Neural cell (in vitro differentiated cells): Measurements from ENCODE around the gene MED22.

ENCODE experiments used
- EP300 ChIP-seq: fragments of 450-650 bp; conservative IDR thresholded peaks from 2 replicates; pipeline ENCODE4 v1.6.1; 2014; ENCODE audit warnings: antibody characterized with exemption, mild to moderate bottlenecking, moderate library complexity; ENCODE audit not compliant: poor library complexity, severe bottlenecking
- EZH2 ChIP-seq: fragments of 200-600, 300-800 bp; shearing (Covaris generic), sonication (generic); IDR thresholded peaks from 2 replicates; pipeline ENCODE4 v1.6.1; 2014; ENCODE audit warnings: antibody characterized with exemption, low read length, borderline replicate concordance, mild to moderate bottlenecking; ENCODE audit not compliant: insufficient read depth, poor library complexity, severe bottlenecking
- MXI1 ChIP-seq: fragments of 450-650 bp; conservative IDR thresholded peaks from 2 replicates; pipeline ENCODE4 v1.6.1; 2014; ENCODE audit warnings: antibody characterized with exemption, mild to moderate bottlenecking; ENCODE audit not compliant: poor library complexity, severe bottlenecking
- POLR2AphosphoS5 ChIP-seq: IDR thresholded peaks from 2 replicates; pipeline ENCODE4 v1.6.1; 2012
- RAD21 ChIP-seq: fragments of 450-650 bp; conservative IDR thresholded peaks from 2 replicates; pipeline ENCODE4 v1.6.1; 2014; ENCODE audit warnings: antibody characterized with exemption, mild to moderate bottlenecking, moderate library complexity
- SMC3 ChIP-seq: fragments of 450-650 bp; conservative IDR thresholded peaks from 2 replicates; pipeline ENCODE4 v1.6.1; 2014; ENCODE audit warnings: antibody characterized with exemption, mild to moderate bottlenecking, moderate library complexity; ENCODE audit not compliant: poor library complexity
- TAF1 ChIP-seq: IDR thresholded peaks from 2 replicates; pipeline ENCODE4 v1.6.1; 2012; ENCODE audit warnings: low read depth
- TF ChIP-seq, protein P1 (sequence below): fragments of 450-650 bp; IDR thresholded peaks from 2 replicates; pipeline ENCODE4 v1.5.1; 2014; ENCODE audit warnings: antibody characterized with exemption, mild to moderate bottlenecking, moderate library complexity; ENCODE audit not compliant: poor library complexity, severe bottlenecking
- TF ChIP-seq, protein P2 (sequence below): IDR thresholded peaks from 2 replicates; pipeline ENCODE4 v1.6.1; 2012; ENCODE audit warnings: borderline replicate concordance

DNA sequence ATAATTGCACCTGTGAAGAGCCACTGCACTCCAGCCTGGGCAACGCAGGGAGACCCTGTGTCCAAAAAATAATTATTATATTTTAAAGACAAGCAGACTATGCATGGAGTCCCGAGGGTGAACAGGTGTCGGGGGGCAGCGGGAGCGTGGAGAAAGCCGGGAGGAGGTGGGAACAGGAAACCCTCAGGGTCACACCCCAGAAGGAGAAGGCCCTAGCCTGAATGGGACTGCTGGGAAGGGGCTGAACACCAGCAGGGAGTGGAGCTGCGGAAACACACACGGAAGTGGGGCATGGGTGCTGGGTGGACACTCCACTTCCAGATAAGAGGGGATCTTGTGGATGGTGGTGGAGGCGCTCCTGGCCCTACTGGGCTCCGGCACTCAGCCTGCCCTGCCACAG, 24.7 kb downstream of the MED22 start:
- TF ChIP-seq, protein P1, sequence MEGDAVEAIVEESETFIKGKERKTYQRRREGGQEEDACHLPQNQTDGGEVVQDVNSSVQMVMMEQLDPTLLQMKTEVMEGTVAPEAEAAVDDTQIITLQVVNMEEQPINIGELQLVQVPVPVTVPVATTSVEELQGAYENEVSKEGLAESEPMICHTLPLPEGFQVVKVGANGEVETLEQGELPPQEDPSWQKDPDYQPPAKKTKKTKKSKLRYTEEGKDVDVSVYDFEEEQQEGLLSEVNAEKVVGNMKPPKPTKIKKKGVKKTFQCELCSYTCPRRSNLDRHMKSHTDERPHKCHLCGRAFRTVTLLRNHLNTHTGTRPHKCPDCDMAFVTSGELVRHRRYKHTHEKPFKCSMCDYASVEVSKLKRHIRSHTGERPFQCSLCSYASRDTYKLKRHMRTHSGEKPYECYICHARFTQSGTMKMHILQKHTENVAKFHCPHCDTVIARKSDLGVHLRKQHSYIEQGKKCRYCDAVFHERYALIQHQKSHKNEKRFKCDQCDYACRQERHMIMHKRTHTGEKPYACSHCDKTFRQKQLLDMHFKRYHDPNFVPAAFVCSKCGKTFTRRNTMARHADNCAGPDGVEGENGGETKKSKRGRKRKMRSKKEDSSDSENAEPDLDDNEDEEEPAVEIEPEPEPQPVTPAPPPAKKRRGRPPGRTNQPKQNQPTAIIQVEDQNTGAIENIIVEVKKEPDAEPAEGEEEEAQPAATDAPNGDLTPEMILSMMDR: no peak
- TF ChIP-seq SMC3 (no peak), POLR2AphosphoS5 (no peak), RAD21 (no peak), EZH2 (no peak), EP300 (no peak), TAF1 (no peak), MXI1 (no peak)
- TF ChIP-seq, protein P2, sequence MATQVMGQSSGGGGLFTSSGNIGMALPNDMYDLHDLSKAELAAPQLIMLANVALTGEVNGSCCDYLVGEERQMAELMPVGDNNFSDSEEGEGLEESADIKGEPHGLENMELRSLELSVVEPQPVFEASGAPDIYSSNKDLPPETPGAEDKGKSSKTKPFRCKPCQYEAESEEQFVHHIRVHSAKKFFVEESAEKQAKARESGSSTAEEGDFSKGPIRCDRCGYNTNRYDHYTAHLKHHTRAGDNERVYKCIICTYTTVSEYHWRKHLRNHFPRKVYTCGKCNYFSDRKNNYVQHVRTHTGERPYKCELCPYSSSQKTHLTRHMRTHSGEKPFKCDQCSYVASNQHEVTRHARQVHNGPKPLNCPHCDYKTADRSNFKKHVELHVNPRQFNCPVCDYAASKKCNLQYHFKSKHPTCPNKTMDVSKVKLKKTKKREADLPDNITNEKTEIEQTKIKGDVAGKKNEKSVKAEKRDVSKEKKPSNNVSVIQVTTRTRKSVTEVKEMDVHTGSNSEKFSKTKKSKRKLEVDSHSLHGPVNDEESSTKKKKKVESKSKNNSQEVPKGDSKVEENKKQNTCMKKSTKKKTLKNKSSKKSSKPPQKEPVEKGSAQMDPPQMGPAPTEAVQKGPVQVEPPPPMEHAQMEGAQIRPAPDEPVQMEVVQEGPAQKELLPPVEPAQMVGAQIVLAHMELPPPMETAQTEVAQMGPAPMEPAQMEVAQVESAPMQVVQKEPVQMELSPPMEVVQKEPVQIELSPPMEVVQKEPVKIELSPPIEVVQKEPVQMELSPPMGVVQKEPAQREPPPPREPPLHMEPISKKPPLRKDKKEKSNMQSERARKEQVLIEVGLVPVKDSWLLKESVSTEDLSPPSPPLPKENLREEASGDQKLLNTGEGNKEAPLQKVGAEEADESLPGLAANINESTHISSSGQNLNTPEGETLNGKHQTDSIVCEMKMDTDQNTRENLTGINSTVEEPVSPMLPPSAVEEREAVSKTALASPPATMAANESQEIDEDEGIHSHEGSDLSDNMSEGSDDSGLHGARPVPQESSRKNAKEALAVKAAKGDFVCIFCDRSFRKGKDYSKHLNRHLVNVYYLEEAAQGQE: no peak
